ENCODE results near the gene DRC7.
A peak's percentile ranks its signal among the peaks of the same experiment; 100 is the strongest.

DRC7 gene, protein sequence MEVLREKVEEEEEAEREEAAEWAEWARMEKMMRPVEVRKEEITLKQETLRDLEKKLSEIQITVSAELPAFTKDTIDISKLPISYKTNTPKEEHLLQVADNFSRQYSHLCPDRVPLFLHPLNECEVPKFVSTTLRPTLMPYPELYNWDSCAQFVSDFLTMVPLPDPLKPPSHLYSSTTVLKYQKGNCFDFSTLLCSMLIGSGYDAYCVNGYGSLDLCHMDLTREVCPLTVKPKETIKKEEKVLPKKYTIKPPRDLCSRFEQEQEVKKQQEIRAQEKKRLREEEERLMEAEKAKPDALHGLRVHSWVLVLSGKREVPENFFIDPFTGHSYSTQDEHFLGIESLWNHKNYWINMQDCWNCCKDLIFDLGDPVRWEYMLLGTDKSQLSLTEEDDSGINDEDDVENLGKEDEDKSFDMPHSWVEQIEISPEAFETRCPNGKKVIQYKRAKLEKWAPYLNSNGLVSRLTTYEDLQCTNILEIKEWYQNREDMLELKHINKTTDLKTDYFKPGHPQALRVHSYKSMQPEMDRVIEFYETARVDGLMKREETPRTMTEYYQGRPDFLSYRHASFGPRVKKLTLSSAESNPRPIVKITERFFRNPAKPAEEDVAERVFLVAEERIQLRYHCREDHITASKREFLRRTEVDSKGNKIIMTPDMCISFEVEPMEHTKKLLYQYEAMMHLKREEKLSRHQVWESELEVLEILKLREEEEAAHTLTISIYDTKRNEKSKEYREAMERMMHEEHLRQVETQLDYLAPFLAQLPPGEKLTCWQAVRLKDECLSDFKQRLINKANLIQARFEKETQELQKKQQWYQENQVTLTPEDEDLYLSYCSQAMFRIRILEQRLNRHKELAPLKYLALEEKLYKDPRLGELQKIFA

DNA sequence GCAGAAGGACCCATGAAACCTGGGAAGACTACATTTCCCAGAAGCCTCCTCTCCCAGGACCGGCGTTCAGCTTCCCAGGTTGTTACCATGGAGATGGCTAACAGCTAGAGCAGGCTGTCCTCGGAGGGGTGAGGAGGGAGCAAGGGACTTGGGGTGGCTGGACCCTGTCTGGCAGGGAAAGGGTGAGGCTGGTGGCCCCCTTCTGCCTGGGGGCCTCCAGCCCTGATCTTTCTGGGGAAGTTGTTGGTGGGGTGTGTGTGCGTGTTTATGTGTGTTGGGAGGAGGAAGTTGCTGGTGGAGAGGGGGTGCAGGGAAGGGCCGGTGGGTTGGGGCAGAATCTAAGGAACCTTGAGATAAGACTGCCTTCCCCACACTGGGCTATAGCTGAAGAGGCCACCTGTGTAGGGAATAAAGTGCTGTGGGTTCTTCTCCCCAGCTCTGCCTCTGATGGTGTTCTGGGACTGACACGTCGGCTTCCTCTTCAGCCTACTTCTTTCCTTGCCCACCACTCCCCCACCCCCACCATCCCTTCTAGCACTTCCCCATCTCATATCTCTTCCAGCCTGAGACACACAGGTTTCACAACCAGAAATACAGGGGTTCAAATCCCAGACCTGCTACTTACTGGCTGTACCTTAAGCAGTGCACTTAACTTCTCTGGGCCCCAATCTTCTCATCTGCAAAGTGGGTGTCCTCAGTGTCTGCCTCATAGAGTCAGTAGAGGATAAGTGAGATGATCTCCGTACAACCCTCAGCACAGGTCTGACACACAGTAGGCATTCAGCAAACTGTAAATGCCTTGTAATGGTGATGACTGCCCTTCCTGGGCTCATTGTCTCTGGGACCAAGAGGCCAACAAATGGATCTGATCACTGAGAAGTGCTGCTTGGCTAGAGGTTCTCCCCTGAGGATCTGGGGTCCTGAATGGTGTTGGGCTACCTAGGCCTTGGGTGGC, at the start of gene DRC7:
Gene DRC7 (plus strand): TSS at position 82 of the 955 bp plus-strand sequence. CDS start 3,144 bp downstream, outside the sequence.
- Histone ChIP-seq H3K36me3 (ENCODE audit: control insufficient read depth in 2 of 2, insufficient read depth in 2 of 2, low read length in 2 of 2) (no peaks in the 10 kb centered on the region), H3K9me3 (ENCODE audit: control insufficient read depth in 2 of 2, low read length in 2 of 2) (no peaks in the 10 kb centered on the region), H3K27me3 (ENCODE audit: control insufficient read depth in 2 of 2, insufficient read depth in 2 of 2, low read length in 2 of 2) (peaks cover 4 to 7% of the 10 kb centered on the region in 2 donors), H3K4me1 (ENCODE audit: control insufficient read depth in 2 of 2, insufficient read depth in 2 of 2, low read length in 2 of 2) (no peaks in the 10 kb centered on the region), H3K4me3 (ENCODE audit: low read length in 2 of 2) (no peak within 1 kb of the TSS), H3K27ac (ENCODE audit: low read depth in 2 of 2, low read length in 2 of 2) (no peak within 1 kb of the TSS), H3K9ac (ENCODE audit: low read depth in 1 of 2, low read length in 2 of 2) (no peak within 1 kb of the TSS)

- Histone ChIP-seq H3K36me3 (ENCODE audit: control insufficient read depth in 2 of 2, insufficient read depth in 2 of 2, low read length in 2 of 2) (peaks cover 11 to 14% of the 10 kb centered on the region in 2 donors), H3K4me1 (ENCODE audit: control insufficient read depth in 2 of 2, insufficient read depth in 2 of 2, low read length in 2 of 2) (peaks cover 11 to 19% of the 10 kb centered on the region in 2 donors), H3K9me3 (ENCODE audit: control insufficient read depth in 2 of 2, low read length in 2 of 2) (no peaks in the 10 kb centered on the region), H3K27me3 (ENCODE audit: control insufficient read depth in 2 of 2, insufficient read depth in 2 of 2, low read length in 2 of 2) (peaks cover 0 to 2% of the 10 kb centered on the region in 2 donors), H3K4me3 (ENCODE audit: low read length in 2 of 2) (no peak overlapping the region), H3K9ac (ENCODE audit: low read depth in 1 of 2, low read length in 2 of 2) (no peak overlapping the region), H3K27ac (ENCODE audit: low read depth in 2 of 2, low read length in 2 of 2) (no peak overlapping the region)
Measured at GRCh38 chr16:57645169-57645568, 49.4 kb upstream of the DRC7 start.

DNA sequence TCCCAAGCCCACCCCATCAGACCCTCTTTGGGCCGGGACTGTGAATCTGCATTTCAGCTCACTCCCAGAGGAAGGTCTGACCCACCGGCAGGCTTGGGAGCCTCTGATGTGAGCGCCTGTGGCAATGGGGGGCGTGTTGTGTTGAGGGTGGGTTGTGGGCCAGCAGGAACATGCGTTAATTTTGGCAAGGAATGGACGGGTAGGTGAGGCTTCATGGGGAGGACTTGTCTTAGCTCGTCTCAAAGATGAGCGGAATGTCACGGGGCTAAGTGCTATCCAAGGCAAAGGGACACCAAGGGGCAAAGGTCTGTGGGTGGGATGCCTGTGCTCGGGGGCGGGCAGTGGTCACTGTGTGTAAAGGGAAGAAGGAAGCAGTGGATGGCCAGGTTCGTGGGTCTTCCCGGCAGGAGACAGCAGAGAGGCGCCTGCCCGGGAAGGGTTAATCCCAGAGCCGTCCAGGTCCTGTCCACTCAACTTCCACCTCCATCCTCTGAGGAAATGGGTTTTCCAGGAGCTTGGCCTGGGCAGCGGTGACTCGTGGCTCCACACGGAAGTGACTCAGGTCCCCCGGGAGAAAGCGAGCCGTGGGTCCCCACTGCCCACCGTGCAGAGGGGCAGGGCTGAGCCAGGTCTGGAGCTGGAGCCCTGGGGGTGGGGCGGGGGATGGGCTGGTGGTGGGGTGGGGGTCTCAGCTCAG, 48.8 kb upstream of the DRC7 start:
- Histone ChIP-seq H3K9ac (ENCODE audit: low read depth in 1 of 2, low read length in 2 of 2) (no peak overlapping the region), H3K27ac (ENCODE audit: low read depth in 2 of 2, low read length in 2 of 2) (no peak overlapping the region), H3K27me3 (ENCODE audit: control insufficient read depth in 2 of 2, insufficient read depth in 2 of 2, low read length in 2 of 2) (peaks cover 0 to 2% of the 10 kb centered on the region in 2 donors), H3K36me3 (ENCODE audit: control insufficient read depth in 2 of 2, insufficient read depth in 2 of 2, low read length in 2 of 2) (peaks cover 11 to 16% of the 10 kb centered on the region in 2 donors), H3K9me3 (ENCODE audit: control insufficient read depth in 2 of 2, low read length in 2 of 2) (no peaks in the 10 kb centered on the region), H3K4me3 (ENCODE audit: low read length in 2 of 2) (no peak overlapping the region), H3K4me1 (ENCODE audit: control insufficient read depth in 2 of 2, insufficient read depth in 2 of 2, low read length in 2 of 2) (peaks cover 11 to 19% of the 10 kb centered on the region in 2 donors)

GRCh38 chr16:57646388-57647039, 48.1 kb upstream of the DRC7 start:
- Histone ChIP-seq H3K9me3 (ENCODE audit: control insufficient read depth in 2 of 2, low read length in 2 of 2) (no peaks in the 10 kb centered on the region), H3K27me3 (ENCODE audit: control insufficient read depth in 2 of 2, insufficient read depth in 2 of 2, low read length in 2 of 2) (peaks cover 0 to 2% of the 10 kb centered on the region in 2 donors), H3K9ac (ENCODE audit: low read depth in 1 of 2, low read length in 2 of 2) (no peak overlapping the region), H3K4me1 (ENCODE audit: control insufficient read depth in 2 of 2, insufficient read depth in 2 of 2, low read length in 2 of 2) (peaks cover 11 to 19% of the 10 kb centered on the region in 2 donors), H3K36me3 (ENCODE audit: control insufficient read depth in 2 of 2, insufficient read depth in 2 of 2, low read length in 2 of 2) (peaks cover 11 to 22% of the 10 kb centered on the region in 2 donors), H3K4me3 (ENCODE audit: low read length in 2 of 2) (no peak overlapping the region), H3K27ac (ENCODE audit: low read depth in 2 of 2, low read length in 2 of 2) (no peak overlapping the region)

GRCh38 chr16:57647136-57647875, 47.3 kb upstream of the DRC7 start:
- H3K27ac ChIP-seq (ENCODE audit: low read depth in 2 of 2, low read length in 2 of 2), result peak overlapping the region in 1 of 2 donors; percentile 41
- no peaks in the 10 kb centered on the region for H3K9me3 ChIP-seq (ENCODE audit: control insufficient read depth in 2 of 2, low read length in 2 of 2)
- H3K4me3 ChIP-seq (ENCODE audit: low read length in 2 of 2), result no peak overlapping the region
- no peak overlapping the region for H3K9ac ChIP-seq (ENCODE audit: low read depth in 1 of 2, low read length in 2 of 2)
- peaks cover 0 to 2% of the 10 kb centered on the region in 2 donors for H3K27me3 ChIP-seq (ENCODE audit: control insufficient read depth in 2 of 2, insufficient read depth in 2 of 2, low read length in 2 of 2)
- H3K4me1 ChIP-seq (ENCODE audit: control insufficient read depth in 2 of 2, insufficient read depth in 2 of 2, low read length in 2 of 2), result peaks cover 11 to 19% of the 10 kb centered on the region in 2 donors
- peaks cover 11 to 24% of the 10 kb centered on the region in 2 donors for H3K36me3 ChIP-seq (ENCODE audit: control insufficient read depth in 2 of 2, insufficient read depth in 2 of 2, low read length in 2 of 2)

- Histone ChIP-seq H3K27me3 (ENCODE audit: control insufficient read depth in 2 of 2, insufficient read depth in 2 of 2, low read length in 2 of 2) (peaks cover 0 to 2% of the 10 kb centered on the region in 2 donors), H3K36me3 (ENCODE audit: control insufficient read depth in 2 of 2, insufficient read depth in 2 of 2, low read length in 2 of 2) (peaks cover 15 to 24% of the 10 kb centered on the region in 2 donors), H3K4me3 (ENCODE audit: low read length in 2 of 2) (no peak overlapping the region), H3K9ac (ENCODE audit: low read depth in 1 of 2, low read length in 2 of 2) (no peak overlapping the region), H3K4me1 (ENCODE audit: control insufficient read depth in 2 of 2, insufficient read depth in 2 of 2, low read length in 2 of 2) (peaks cover 10 to 18% of the 10 kb centered on the region in 2 donors), H3K9me3 (ENCODE audit: control insufficient read depth in 2 of 2, low read length in 2 of 2) (no peaks in the 10 kb centered on the region), H3K27ac (ENCODE audit: low read depth in 2 of 2, low read length in 2 of 2) (peak overlapping the region in 1 of 2 donors; percentile 41)
Measured at GRCh38 chr16:57648125-57648524, 46.5 kb upstream of the DRC7 start.

- Histone ChIP-seq H3K27me3 (ENCODE audit: control insufficient read depth in 2 of 2, insufficient read depth in 2 of 2, low read length in 2 of 2) (peaks cover 0 to 2% of the 10 kb centered on the region in 2 donors), H3K9me3 (ENCODE audit: control insufficient read depth in 2 of 2, low read length in 2 of 2) (no peaks in the 10 kb centered on the region), H3K9ac (ENCODE audit: low read depth in 1 of 2, low read length in 2 of 2) (no peak overlapping the region), H3K36me3 (ENCODE audit: control insufficient read depth in 2 of 2, insufficient read depth in 2 of 2, low read length in 2 of 2) (peaks cover 15 to 24% of the 10 kb centered on the region in 2 donors), H3K27ac (ENCODE audit: low read depth in 2 of 2, low read length in 2 of 2) (peak overlapping the region in 1 of 2 donors; percentile 6), H3K4me3 (ENCODE audit: low read length in 2 of 2) (no peak overlapping the region), H3K4me1 (ENCODE audit: control insufficient read depth in 2 of 2, insufficient read depth in 2 of 2, low read length in 2 of 2) (peaks cover 5 to 13% of the 10 kb centered on the region in 2 donors)
Measured at GRCh38 chr16:57648581-57649442, 45.8 kb upstream of the DRC7 start.

GRCh38 chr16:57649443-57649751, 45.2 kb upstream of the DRC7 start:
- H3K4me3 ChIP-seq (ENCODE audit: low read length in 2 of 2), result no peak overlapping the region
- no peak overlapping the region for H3K27ac ChIP-seq (ENCODE audit: low read depth in 2 of 2, low read length in 2 of 2)
- peaks cover 0 to 13% of the 10 kb centered on the region in 2 donors for H3K4me1 ChIP-seq (ENCODE audit: control insufficient read depth in 2 of 2, insufficient read depth in 2 of 2, low read length in 2 of 2)
- H3K9me3 ChIP-seq (ENCODE audit: control insufficient read depth in 2 of 2, low read length in 2 of 2), result no peaks in the 10 kb centered on the region
- peaks cover 0 to 2% of the 10 kb centered on the region in 2 donors for H3K27me3 ChIP-seq (ENCODE audit: control insufficient read depth in 2 of 2, insufficient read depth in 2 of 2, low read length in 2 of 2)
- H3K36me3 ChIP-seq (ENCODE audit: control insufficient read depth in 2 of 2, insufficient read depth in 2 of 2, low read length in 2 of 2), result peaks cover 11 to 20% of the 10 kb centered on the region in 2 donors
- H3K9ac ChIP-seq (ENCODE audit: low read depth in 1 of 2, low read length in 2 of 2), result no peak overlapping the region
